Measurements from ENCODE around the gene IL13RA1.

- TF ChIP-seq POLR2A (IDR thresholded peaks at IDR 0.05; ENCODE audit: extremely low read depth, insufficient read length): no peak
- TF ChIP-seq, protein P1, sequence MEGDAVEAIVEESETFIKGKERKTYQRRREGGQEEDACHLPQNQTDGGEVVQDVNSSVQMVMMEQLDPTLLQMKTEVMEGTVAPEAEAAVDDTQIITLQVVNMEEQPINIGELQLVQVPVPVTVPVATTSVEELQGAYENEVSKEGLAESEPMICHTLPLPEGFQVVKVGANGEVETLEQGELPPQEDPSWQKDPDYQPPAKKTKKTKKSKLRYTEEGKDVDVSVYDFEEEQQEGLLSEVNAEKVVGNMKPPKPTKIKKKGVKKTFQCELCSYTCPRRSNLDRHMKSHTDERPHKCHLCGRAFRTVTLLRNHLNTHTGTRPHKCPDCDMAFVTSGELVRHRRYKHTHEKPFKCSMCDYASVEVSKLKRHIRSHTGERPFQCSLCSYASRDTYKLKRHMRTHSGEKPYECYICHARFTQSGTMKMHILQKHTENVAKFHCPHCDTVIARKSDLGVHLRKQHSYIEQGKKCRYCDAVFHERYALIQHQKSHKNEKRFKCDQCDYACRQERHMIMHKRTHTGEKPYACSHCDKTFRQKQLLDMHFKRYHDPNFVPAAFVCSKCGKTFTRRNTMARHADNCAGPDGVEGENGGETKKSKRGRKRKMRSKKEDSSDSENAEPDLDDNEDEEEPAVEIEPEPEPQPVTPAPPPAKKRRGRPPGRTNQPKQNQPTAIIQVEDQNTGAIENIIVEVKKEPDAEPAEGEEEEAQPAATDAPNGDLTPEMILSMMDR (IDR thresholded peaks at IDR 0.05; ENCODE audit: low read depth, low read length): no peak
- TF ChIP-seq MYC (IDR thresholded peaks at IDR 0.05; ENCODE audit: low read depth, low read length): no peak
These were observed 45.0 kb upstream of the IL13RA1 start for GRCh38 chrX:118682258-118683014.

Data from NB4 (cell line).